ENCODE results near the gene BTBD16.

Gene BTBD16

GRCh38 chr10:122245897-122246296 is 25.2 kb upstream of the BTBD16 start:
- Histone ChIP-seq H3K36me3 (peaks cover 90% of the 10 kb centered on the region), H3K4me1 (peaks cover 13% of the 10 kb centered on the region; the same call in 1 of the 2 replicates), H3K9me3 (no peaks in the 10 kb centered on the region), H3K27ac (no peak overlapping the region), H3K4me3 (no peak overlapping the region), H3K4me2 (no peak overlapping the region), H3K27me3 (no peaks in the 10 kb centered on the region), H3K9ac (no peak overlapping the region), H4K20me1 (no peaks in the 10 kb centered on the region)
- TF ChIP-seq Cebpa-rat (IDR thresholded peaks at IDR 0.05): no peak

- Histone ChIP-seq H3K9me3 (no peaks in the 10 kb centered on the region), H3K36me3 (peaks cover 90% of the 10 kb centered on the region), H3K27me3 (no peaks in the 10 kb centered on the region), H3K4me1 (peaks cover 13% of the 10 kb centered on the region; the same call in 1 of the 2 replicates), H3K4me3 (no peak overlapping the region), H3K27ac (no peak overlapping the region), H3K4me2 (no peak overlapping the region), H3K9ac (no peak overlapping the region), H4K20me1 (no peaks in the 10 kb centered on the region)
- TF ChIP-seq Cebpa-rat (IDR thresholded peaks at IDR 0.05): no peak
Observed at GRCh38 chr10:122246830-122247520, 24.1 kb upstream of the BTBD16 start.

- Histone ChIP-seq H3K9me3 (no peaks in the 10 kb centered on the region), H4K20me1 (no peaks in the 10 kb centered on the region), H3K27me3 (no peaks in the 10 kb centered on the region), H3K4me1 (peaks cover 13% of the 10 kb centered on the region; the same call in 1 of the 2 replicates), H3K9ac (no peak overlapping the region), H3K36me3 (peaks cover 90% of the 10 kb centered on the region), H3K4me2 (no peak overlapping the region), H3K4me3 (no peak overlapping the region), H3K27ac (no peak overlapping the region)
- no peak for TF ChIP-seq Cebpa-rat (IDR thresholded peaks at IDR 0.05)
Observed at GRCh38 chr10:122248356-122249302, 22.5 kb upstream of the BTBD16 start.

GRCh38 chr10:122249303-122249850 is 21.7 kb upstream of the BTBD16 start:
- H3K9ac ChIP-seq: no peak overlapping the region
- H3K27me3 ChIP-seq: no peaks in the 10 kb centered on the region
- H4K20me1 ChIP-seq: no peaks in the 10 kb centered on the region
- no peak overlapping the region for H3K4me3 ChIP-seq
- H3K4me2 ChIP-seq: no peak overlapping the region
- H3K4me1 ChIP-seq: peaks cover 8% of the 10 kb centered on the region; the same call in 1 of the 2 replicates
- H3K9me3 ChIP-seq: no peaks in the 10 kb centered on the region
- H3K36me3 ChIP-seq: peaks cover 91% of the 10 kb centered on the region
- H3K27ac ChIP-seq: no peak overlapping the region
- no peak for TF ChIP-seq Cebpa-rat (IDR thresholded peaks at IDR 0.05)

GRCh38 chr10:122249991-122250750 is 20.9 kb upstream of the BTBD16 start:
- Histone ChIP-seq H4K20me1 (no peaks in the 10 kb centered on the region), H3K4me2 (no peak overlapping the region), H3K4me3 (no peak overlapping the region), H3K27me3 (no peaks in the 10 kb centered on the region), H3K27ac (no peak overlapping the region), H3K9me3 (no peaks in the 10 kb centered on the region), H3K4me1 (0 out of 2 replicates have a peak, but pooled peaks cover under 1% of the 10 kb centered on the region), H3K36me3 (peaks cover 88% of the 10 kb centered on the region), H3K9ac (no peak overlapping the region)
- no peak for TF ChIP-seq Cebpa-rat (IDR thresholded peaks at IDR 0.05)

GRCh38 chr10:122251459-122252255 is 19.4 kb upstream of the BTBD16 start:
- Histone ChIP-seq H3K9ac (no peak overlapping the region), H3K36me3 (peaks cover 88% of the 10 kb centered on the region), H3K4me2 (no peak overlapping the region), H3K4me1 (no peaks in the 10 kb centered on the region), H3K4me3 (no peak overlapping the region), H4K20me1 (no peaks in the 10 kb centered on the region), H3K9me3 (no peaks in the 10 kb centered on the region), H3K27ac (no peak overlapping the region), H3K27me3 (no peaks in the 10 kb centered on the region)
- TF ChIP-seq Cebpa-rat (IDR thresholded peaks at IDR 0.05): no peak

GRCh38 chr10:122252805-122253204 is 18.3 kb upstream of the BTBD16 start:
- Histone ChIP-seq H4K20me1 (no peaks in the 10 kb centered on the region), H3K9ac (no peak overlapping the region), H3K27ac (no peak overlapping the region), H3K9me3 (no peaks in the 10 kb centered on the region), H3K36me3 (peaks cover 83% of the 10 kb centered on the region), H3K4me2 (no peak overlapping the region), H3K4me1 (peaks cover under 1% of the 10 kb centered on the region; the same call in 1 of the 2 replicates), H3K4me3 (no peak overlapping the region), H3K27me3 (no peaks in the 10 kb centered on the region)
- TF ChIP-seq Cebpa-rat (IDR thresholded peaks at IDR 0.05): no peak

- Histone ChIP-seq H3K4me2 (no peak overlapping the region), H3K27me3 (no peaks in the 10 kb centered on the region), H3K27ac (no peak overlapping the region), H3K9me3 (no peaks in the 10 kb centered on the region), H4K20me1 (no peaks in the 10 kb centered on the region), H3K4me3 (no peak overlapping the region), H3K4me1 (peaks cover 9% of the 10 kb centered on the region), H3K9ac (no peak overlapping the region), H3K36me3 (peaks cover 75% of the 10 kb centered on the region)
- no peak for TF ChIP-seq Cebpa-rat (IDR thresholded peaks at IDR 0.05)
Observed at GRCh38 chr10:122253605-122254004, 17.5 kb upstream of the BTBD16 start.

GRCh38 chr10:122254831-122255230 is 16.3 kb upstream of the BTBD16 start:
- TF ChIP-seq Cebpa-rat (IDR thresholded peaks at IDR 0.05): no peak
- no peak overlapping the region for H3K9ac ChIP-seq
- H3K27ac ChIP-seq: no peak overlapping the region
- no peak overlapping the region for H3K4me3 ChIP-seq
- H3K9me3 ChIP-seq: no peaks in the 10 kb centered on the region
- H3K4me1 ChIP-seq: peaks cover 16% of the 10 kb centered on the region
- no peak overlapping the region for H3K4me2 ChIP-seq
- no peaks in the 10 kb centered on the region for H3K27me3 ChIP-seq
- H4K20me1 ChIP-seq: no peaks in the 10 kb centered on the region
- H3K36me3 ChIP-seq: peaks cover 63% of the 10 kb centered on the region
